Measurements from ENCODE around the gene NELFB. TPM values are rescaled to one million over a fixed set of nuclear protein-coding genes. Genes with fewer than 3 reads are reported as not detected.
A peak's percentile ranks its signal among the peaks of the same experiment; 100 is the strongest.

Gene NELFB
- total and polyA plus RNA-seq, 10 donors, result 26.6 to 49.7 (median 38.7) TPM

DNA sequence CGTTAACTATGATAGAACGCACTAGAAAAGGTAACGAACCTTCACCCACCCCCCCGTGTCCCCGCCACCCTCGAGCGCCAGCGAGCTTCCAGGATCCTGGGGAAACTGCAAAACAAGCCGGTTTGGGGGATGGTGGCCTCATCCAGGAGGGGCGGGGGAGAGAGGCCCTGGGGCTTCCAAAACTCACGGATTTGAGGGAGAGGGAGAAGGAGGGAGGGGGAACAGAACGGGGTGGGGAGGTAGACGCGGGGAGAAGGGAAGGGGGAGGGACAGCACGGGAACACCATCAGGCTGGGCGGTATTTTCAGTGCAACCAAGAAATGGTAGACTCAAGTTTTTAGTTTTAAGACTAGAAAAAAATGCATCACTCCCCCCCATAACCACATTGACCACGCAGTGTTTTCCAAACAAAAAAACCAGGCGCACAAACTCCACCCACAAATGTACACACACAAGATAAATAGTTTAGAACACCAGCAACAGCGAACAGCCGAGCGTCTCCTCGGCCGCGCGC, 45.5 kb downstream of the NELFB start:
- Histone ChIP-seq H3K36me3 (no peaks in the 10 kb centered on the region), H3K27ac (peak overlapping the region in 7 of 8 donors; percentile 46 to 82 (median 75)), H3K9me3 (no peaks in the 10 kb centered on the region), H3K27me3 (replicated peaks in 1 of 7) (peaks cover 2 to 94% (median 39%) of the 10 kb centered on the region in 7 donors), H3K4me1 (peaks cover 29 to 94% (median 81%) of the 10 kb centered on the region in 6 donors), H3K4me3 (peak overlapping the region; percentile 32 to 78 (median 51))
- no peak for DNase-seq
- intact Hi-C loops (cut with DNase I; ENCODE audit: low total_unique reads), result no loop called here
- 3 to 6% (median 4%) methylated on average over 20 to 25 of the region's 25 CpGs for WGBS, 5 donors
- TF ChIP-seq POLR2A (IDR thresholded peaks at IDR 0.05), result no peak
- TF ChIP-seq, protein P1, sequence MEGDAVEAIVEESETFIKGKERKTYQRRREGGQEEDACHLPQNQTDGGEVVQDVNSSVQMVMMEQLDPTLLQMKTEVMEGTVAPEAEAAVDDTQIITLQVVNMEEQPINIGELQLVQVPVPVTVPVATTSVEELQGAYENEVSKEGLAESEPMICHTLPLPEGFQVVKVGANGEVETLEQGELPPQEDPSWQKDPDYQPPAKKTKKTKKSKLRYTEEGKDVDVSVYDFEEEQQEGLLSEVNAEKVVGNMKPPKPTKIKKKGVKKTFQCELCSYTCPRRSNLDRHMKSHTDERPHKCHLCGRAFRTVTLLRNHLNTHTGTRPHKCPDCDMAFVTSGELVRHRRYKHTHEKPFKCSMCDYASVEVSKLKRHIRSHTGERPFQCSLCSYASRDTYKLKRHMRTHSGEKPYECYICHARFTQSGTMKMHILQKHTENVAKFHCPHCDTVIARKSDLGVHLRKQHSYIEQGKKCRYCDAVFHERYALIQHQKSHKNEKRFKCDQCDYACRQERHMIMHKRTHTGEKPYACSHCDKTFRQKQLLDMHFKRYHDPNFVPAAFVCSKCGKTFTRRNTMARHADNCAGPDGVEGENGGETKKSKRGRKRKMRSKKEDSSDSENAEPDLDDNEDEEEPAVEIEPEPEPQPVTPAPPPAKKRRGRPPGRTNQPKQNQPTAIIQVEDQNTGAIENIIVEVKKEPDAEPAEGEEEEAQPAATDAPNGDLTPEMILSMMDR (IDR thresholded peaks at IDR 0.05 in 8 of 11, conservative IDR thresholded peaks at IDR 0.05 in 3 of 11), result no peak
- TF ChIP-seq POLR2AphosphoS5 (IDR thresholded peaks at IDR 0.05), result no peak

DNA sequence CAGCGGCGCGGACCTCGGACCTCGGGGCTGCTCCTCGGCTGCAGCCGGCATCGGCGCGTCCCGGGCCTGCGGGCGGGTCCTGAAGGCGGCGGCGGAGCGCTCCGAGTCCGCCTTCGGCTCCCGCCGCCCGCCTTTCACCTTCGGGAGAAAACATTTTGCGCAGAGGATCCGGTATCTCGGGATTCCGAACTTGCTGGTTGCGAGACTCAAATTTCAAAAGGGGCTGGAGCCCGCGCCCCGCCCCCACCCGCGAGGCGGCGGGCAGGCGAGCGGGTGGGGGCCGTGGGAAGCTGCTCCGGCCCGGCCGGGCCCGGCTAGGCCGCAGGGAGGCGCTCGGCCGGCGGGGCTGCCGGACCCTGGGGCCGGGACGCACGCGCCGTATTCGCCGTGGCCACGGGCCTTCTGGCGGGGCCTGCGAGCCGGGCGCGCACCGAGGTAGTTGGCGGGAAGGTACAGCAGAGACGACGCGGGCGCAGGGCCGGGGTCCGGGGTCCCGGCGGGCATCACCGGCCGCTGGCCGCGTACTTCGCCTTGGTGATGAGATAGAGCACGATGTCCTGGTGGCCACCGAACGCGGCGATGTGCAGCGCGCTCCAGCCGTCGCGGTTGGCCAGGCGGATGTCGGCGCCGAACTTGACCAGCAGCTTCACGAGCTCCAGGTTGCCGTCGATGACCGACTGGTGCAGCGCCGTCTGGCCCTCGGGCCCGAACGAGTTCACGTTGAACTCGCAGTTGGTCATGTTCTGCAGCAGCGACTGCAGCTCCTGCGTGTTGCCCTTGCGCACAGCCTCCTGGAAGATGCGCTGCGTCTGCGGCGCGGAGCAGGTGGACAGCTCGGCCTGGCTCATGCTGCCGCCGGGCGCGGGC, 46.2 kb downstream of the NELFB start:
- H3K4me3 ChIP-seq, result peak overlapping the region; percentile 32 to 78 (median 51)
- no peak for DNase-seq

DNA sequence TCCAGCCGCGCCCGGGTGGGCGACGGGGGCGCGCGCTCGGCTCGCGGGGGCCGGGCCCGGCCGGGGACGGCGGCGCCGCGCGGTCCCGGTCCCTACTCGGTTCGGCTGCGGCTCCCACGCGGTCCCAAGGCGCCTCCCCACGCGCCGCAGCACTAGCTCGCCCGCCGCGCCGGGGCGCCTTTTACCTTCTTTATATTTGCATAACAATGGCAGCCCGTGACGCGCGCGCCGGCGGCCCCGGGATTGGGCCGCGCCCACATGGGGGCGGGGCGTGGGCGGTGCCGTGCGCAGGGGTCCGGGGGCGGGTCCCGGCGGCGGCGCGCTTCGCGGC, 47.0 kb downstream of the NELFB start, which contains the start of gene NRARP:
Gene NRARP, minus strand, starts transcription at position 154 of the 331 bp plus-strand sequence. CDS start 343 bp downstream, outside the sequence.
- TF ChIP-seq POLR2AphosphoS5 (IDR thresholded peaks at IDR 0.05) (peak; percentile 90 to 92 (median 90)), POLR2A (IDR thresholded peaks at IDR 0.05) (no peak)
- TF ChIP-seq, protein P1 (IDR thresholded peaks at IDR 0.05 in 8 of 11, conservative IDR thresholded peaks at IDR 0.05 in 3 of 11), result no peak
- H3K4me1 ChIP-seq, result peaks cover 37 to 94% (median 82%) of the 10 kb centered on the region in 6 donors
- H3K27ac ChIP-seq, result peak within 1 kb of the TSS; percentile 58 to 82 (median 76)
- no peaks in the 10 kb centered on the region for H3K36me3 ChIP-seq
- H3K27me3 ChIP-seq (replicated peaks in 1 of 7), result peaks cover 2 to 94% (median 25%) of the 10 kb centered on the region in 7 donors
- intact Hi-C loops (cut with DNase I; ENCODE audit: low total_unique reads), result no loop called here
- H3K4me3 ChIP-seq, result peak within 1 kb of the TSS; percentile 38 to 78 (median 52)
- peak; percentile 96 for DNase-seq
- H3K9me3 ChIP-seq, result no peaks in the 10 kb centered on the region
- WGBS, 5 donors, result 0 to 1% (median 0%) methylated on average over 35 to 60 of the region's 60 CpGs; no CpG with 5 or more reads in 1 of the 5 donors

More for the DNA sequence above, 46.2 kb downstream of the NELFB start:
- intact Hi-C loops (cut with DNase I; ENCODE audit: low total_unique reads), result no loop called here
- peaks cover 36 to 94% (median 82%) of the 10 kb centered on the region in 6 donors for H3K4me1 ChIP-seq
- H3K27ac ChIP-seq, result peak overlapping the region in 7 of 8 donors; percentile 46 to 82 (median 75)
- H3K36me3 ChIP-seq, result no peaks in the 10 kb centered on the region
- 1% methylated on average over 52 to 115 of the region's 115 CpGs for WGBS, 5 donors
- peaks cover 2 to 94% (median 33%) of the 10 kb centered on the region in 7 donors for H3K27me3 ChIP-seq (replicated peaks in 1 of 7)
- TF ChIP-seq POLR2AphosphoS5 (IDR thresholded peaks at IDR 0.05) (peak in 1 of 3 donors; percentile 24), POLR2A (IDR thresholded peaks at IDR 0.05) (no peak)
- TF ChIP-seq, protein P1 (IDR thresholded peaks at IDR 0.05 in 8 of 11, conservative IDR thresholded peaks at IDR 0.05 in 3 of 11), result peak in 2 of 11 experiments; percentile 14 to 29
- no peaks in the 10 kb centered on the region for H3K9me3 ChIP-seq

All from spleen (tissue), 11 donors.